IPS DF 4.7 (cell line): Measurements from ENCODE around the gene CDH26.
A peak's percentile ranks its signal among the peaks of the same experiment; 100 is the strongest.

ENCODE experiments used
- DNase-seq: peaks from one replicate; pipeline ENCODE4 v3.0.0-alpha.2; 2013; ENCODE audit warnings: low spot score; ENCODE audit errors: extremely low read depth

The CDH26 gene

GRCh38 chr20:60011512-60012507, 53.6 kb downstream of the CDH26 start:
- DNase-seq: no peak

GRCh38 chr20:60013296-60014139, 55.3 kb downstream of the CDH26 start:
- DNase-seq: no peak

- DNase-seq: no peak
Observed at GRCh38 chr20:60016406-60016805, 58.2 kb downstream of the CDH26 start.

- DNase-seq: no peak
Observed at GRCh38 chr20:60020251-60020650, 62.0 kb downstream of the CDH26 start.

- DNase-seq: no peak
Observed at GRCh38 chr20:60021104-60021503, 62.9 kb downstream of the CDH26 start.

GRCh38 chr20:60022849-60023248, 64.6 kb downstream of the CDH26 start:
- no peak for DNase-seq

GRCh38 chr20:60024245-60024644, 66.0 kb downstream of the CDH26 start:
- DNase-seq: no peak

GRCh38 chr20:60024801-60025200, 66.6 kb downstream of the CDH26 start:
- DNase-seq: no peak

GRCh38 chr20:60026010-60026409, 67.8 kb downstream of the CDH26 start:
- no peak for DNase-seq

GRCh38 chr20:60030471-60030870, 72.2 kb downstream of the CDH26 start:
- no peak for DNase-seq

- no peak for DNase-seq
Observed at GRCh38 chr20:60031107-60031506, 72.9 kb downstream of the CDH26 start.

- DNase-seq: no peak
Observed at GRCh38 chr20:60034231-60035110, 76.2 kb downstream of the CDH26 start.

- no peak for DNase-seq
Observed at GRCh38 chr20:60035486-60035885, 77.3 kb downstream of the CDH26 start.

GRCh38 chr20:60036346-60036745, 78.1 kb downstream of the CDH26 start:
- no peak for DNase-seq

- DNase-seq: no peak
Observed at GRCh38 chr20:60036746-60037499, 78.7 kb downstream of the CDH26 start.

- DNase-seq: no peak
Observed at GRCh38 chr20:60038400-60039008, 80.3 kb downstream of the CDH26 start.

GRCh38 chr20:60039526-60039925, 81.3 kb downstream of the CDH26 start:
- no peak for DNase-seq

GRCh38 chr20:60040471-60041162, 82.4 kb downstream of the CDH26 start:
- DNase-seq: no peak

- peak; percentile 33 for DNase-seq
Observed at GRCh38 chr20:60041436-60042165, 83.4 kb downstream of the CDH26 start.
